HEK293 (cell line): Measurements from ENCODE around the gene ABHD17B.

ENCODE experiments used
- CTCF ChIP-seq: fragments of 450-650 bp; formaldehyde crosslinking; IDR thresholded peaks from 2 replicates; pipeline ENCODE4 v1.5.1; 2016; ENCODE audit warnings: missing biosample characterization, missing genetic modification characterization
- ELK4 ChIP-seq: IDR thresholded peaks from 2 replicates; pipeline ENCODE4 v1.6.1; 2011; ENCODE audit warnings: mild to moderate bottlenecking, low read depth, low read length, borderline replicate concordance
- GLIS1 ChIP-seq: fragments of 450-650 bp; formaldehyde crosslinking; IDR thresholded peaks from 2 replicates; pipeline ENCODE4 v1.5.1; 2016; ENCODE audit warnings: missing biosample characterization, missing genetic modification characterization
- HIC1 ChIP-seq: fragments of 450-650 bp; formaldehyde crosslinking; IDR thresholded peaks from 2 replicates; pipeline ENCODE4 v1.5.1; 2016; ENCODE audit warnings: missing biosample characterization, missing genetic modification characterization
- HOXA7 ChIP-seq: sonication (generic); formaldehyde crosslinking; IDR thresholded peaks from 2 replicates; pipeline ENCODE4 v1.8.1; 2022; ENCODE audit warnings: missing genetic modification reagents, borderline replicate concordance
- REST ChIP-seq: fragments of 450-650 bp; formaldehyde crosslinking; IDR thresholded peaks from 2 replicates; pipeline ENCODE4 v1.5.1; 2016; ENCODE audit warnings: missing biosample characterization, missing genetic modification characterization
- ZNF10 ChIP-seq: fragments of 450-650 bp; formaldehyde crosslinking; IDR thresholded peaks from 2 replicates; pipeline ENCODE4 v1.5.1; 2017; ENCODE audit warnings: missing biosample characterization, missing genetic modification characterization
- ZNF121 ChIP-seq: fragments of 450-650 bp; formaldehyde crosslinking; IDR thresholded peaks from 2 replicates; pipeline ENCODE4 v1.5.1; 2016; ENCODE audit warnings: missing biosample characterization, missing genetic modification characterization
- ZNF24 ChIP-seq: fragments of 450-650 bp; formaldehyde crosslinking; IDR thresholded peaks from 2 replicates; pipeline ENCODE4 v1.5.1; 2016; ENCODE audit warnings: missing biosample characterization, missing genetic modification characterization
- ZNF518A ChIP-seq: fragments of 450-650 bp; formaldehyde crosslinking; conservative IDR thresholded peaks from 2 replicates; pipeline ENCODE4 v1.5.1; 2016; ENCODE audit warnings: low read depth, missing biosample characterization, missing genetic modification characterization
- ZNF610 ChIP-seq: fragments of 450-650 bp; formaldehyde crosslinking; IDR thresholded peaks from 2 replicates; pipeline ENCODE4 v1.5.1; 2016; ENCODE audit warnings: missing biosample characterization, missing genetic modification characterization, borderline replicate concordance
- ZNF670 ChIP-seq: fragments of 450-650 bp; formaldehyde crosslinking; IDR thresholded peaks from 2 replicates; pipeline ENCODE4 v1.5.1; 2016; ENCODE audit warnings: missing biosample characterization, missing genetic modification characterization, low read depth
- ZNF777 ChIP-seq: fragments of 450-650 bp; formaldehyde crosslinking; IDR thresholded peaks from 2 replicates; pipeline ENCODE4 v1.5.1; 2017; ENCODE audit warnings: missing biosample characterization, missing genetic modification characterization, borderline replicate concordance
- ZSCAN5A ChIP-seq: fragments of 450-650 bp; formaldehyde crosslinking; IDR thresholded peaks from 2 replicates; pipeline ENCODE4 v1.5.1; 2016; ENCODE audit warnings: missing biosample characterization, missing genetic modification characterization

- TF ChIP-seq ZNF24 (tag by site-specific recombination) (no peak), ZNF518A (tag by site-specific recombination) (no peak), ZNF610 (tag by site-specific recombination) (no peak), ZNF670 (tag by site-specific recombination) (no peak), ZNF121 (tag by site-specific recombination) (no peak), CTCF (tag by site-specific recombination) (no peak), GLIS1 (tag by site-specific recombination) (no peak), ZNF10 (no peak), ELK4 (no peak), HOXA7 (CRISPR knock-in tag) (no peak), REST (tag by site-specific recombination) (no peak), ZSCAN5A (tag by site-specific recombination) (no peak), ZNF777 (no peak), HIC1 (tag by site-specific recombination) (no peak)
Measured at GRCh38 chr9:71816916-71817451, 94.0 kb downstream of the ABHD17B start.
